RWPE1 (cell line): ENCODE data around the gene PLPP3.

Experiments
- CTCF ChIA-PET: fragments of 350-600 bp; sonication (Branson Sonifier 250); formaldehyde crosslinking; extraction: SDS; loops from one replicate; lab custom pipeline; 2021; lab: Yijun Ruan, JAX
- POLR2A ChIA-PET: fragments of 400-600 bp; formaldehyde crosslinking; extraction: SDS; loops from one replicate; lab custom pipeline; 2020; ENCODE audit warnings: antibody characterized with exemption; ENCODE audit not compliant: low non-redundant PET; lab: Yijun Ruan, JAX
- DNase-seq: peaks from one replicate; pipeline ENCODE4 v3.0.0; 2012; ENCODE audit warnings: low spot score
- H3K27ac ChIP-seq: fragments of 450-650 bp; 2 replicates; pipeline ENCODE4 v1.5.1; 2017
- TF ChIP-seq, protein P1 (sequence below): fragments of 450-650 bp; conservative IDR thresholded peaks from 2 replicates; pipeline ENCODE4 v1.5.1; 2017; ENCODE audit warnings: low read depth, mild to moderate bottlenecking

PLPP3 gene

DNA sequence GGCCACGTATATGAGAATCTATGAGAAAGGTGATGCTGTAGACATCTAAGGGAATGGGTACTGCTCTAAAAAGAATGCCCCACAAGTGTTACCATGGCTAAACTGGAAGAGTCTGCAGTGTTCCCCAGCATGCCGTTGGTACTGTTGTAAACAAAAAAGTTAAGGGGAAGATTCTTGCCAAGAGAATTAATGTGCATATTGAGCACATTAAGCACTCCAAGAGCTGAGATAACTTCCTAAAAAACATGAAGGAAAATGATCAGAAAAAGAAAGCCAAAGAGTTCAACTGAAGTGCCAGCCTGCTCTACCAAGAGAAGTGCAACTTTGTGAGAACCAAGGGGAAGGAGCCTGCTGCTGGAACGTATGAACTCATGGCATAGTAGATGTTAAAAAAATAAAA is 40.8 kb downstream of the PLPP3 start:
- ChIA-PET CTCF (interaction anchor here (0.8 kb wide), 1 partner anchor 686 kb away, joined by 3 read pairs; no protein-coding TSS in a partner anchor), POLR2A (no interaction called here)
- TF ChIP-seq, protein P1, sequence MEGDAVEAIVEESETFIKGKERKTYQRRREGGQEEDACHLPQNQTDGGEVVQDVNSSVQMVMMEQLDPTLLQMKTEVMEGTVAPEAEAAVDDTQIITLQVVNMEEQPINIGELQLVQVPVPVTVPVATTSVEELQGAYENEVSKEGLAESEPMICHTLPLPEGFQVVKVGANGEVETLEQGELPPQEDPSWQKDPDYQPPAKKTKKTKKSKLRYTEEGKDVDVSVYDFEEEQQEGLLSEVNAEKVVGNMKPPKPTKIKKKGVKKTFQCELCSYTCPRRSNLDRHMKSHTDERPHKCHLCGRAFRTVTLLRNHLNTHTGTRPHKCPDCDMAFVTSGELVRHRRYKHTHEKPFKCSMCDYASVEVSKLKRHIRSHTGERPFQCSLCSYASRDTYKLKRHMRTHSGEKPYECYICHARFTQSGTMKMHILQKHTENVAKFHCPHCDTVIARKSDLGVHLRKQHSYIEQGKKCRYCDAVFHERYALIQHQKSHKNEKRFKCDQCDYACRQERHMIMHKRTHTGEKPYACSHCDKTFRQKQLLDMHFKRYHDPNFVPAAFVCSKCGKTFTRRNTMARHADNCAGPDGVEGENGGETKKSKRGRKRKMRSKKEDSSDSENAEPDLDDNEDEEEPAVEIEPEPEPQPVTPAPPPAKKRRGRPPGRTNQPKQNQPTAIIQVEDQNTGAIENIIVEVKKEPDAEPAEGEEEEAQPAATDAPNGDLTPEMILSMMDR, result no peak
- H3K27ac ChIP-seq, result no peak overlapping the region
- no peak for DNase-seq

DNA sequence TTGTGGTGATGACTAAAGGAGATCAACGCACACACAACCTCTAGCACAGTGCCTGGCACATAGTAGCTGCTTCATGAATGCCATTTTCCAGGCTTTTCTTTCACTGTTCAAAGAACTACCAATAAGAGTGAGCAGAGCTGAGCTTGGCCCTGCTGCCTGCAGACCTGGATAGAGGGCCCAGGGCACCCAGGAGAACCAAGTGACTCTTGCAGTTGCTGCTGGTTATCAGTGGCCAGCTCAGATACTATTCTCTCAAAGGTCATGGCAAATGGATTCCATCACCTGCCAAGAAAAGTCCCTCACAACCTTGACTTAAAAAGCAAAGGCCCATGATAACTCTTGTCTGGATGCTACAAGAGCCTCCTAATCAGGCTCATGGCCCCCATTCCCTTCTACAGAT is 41.7 kb downstream of the PLPP3 start:
- no peak for DNase-seq
- H3K27ac ChIP-seq, result no peak overlapping the region
- TF ChIP-seq, protein P1, result no peak
- ChIA-PET CTCF (interaction anchor here (0.6 kb wide), 1 partner anchor 89 kb away, joined by 3 read pairs; no protein-coding TSS in a partner anchor), POLR2A (no interaction called here)

DNA sequence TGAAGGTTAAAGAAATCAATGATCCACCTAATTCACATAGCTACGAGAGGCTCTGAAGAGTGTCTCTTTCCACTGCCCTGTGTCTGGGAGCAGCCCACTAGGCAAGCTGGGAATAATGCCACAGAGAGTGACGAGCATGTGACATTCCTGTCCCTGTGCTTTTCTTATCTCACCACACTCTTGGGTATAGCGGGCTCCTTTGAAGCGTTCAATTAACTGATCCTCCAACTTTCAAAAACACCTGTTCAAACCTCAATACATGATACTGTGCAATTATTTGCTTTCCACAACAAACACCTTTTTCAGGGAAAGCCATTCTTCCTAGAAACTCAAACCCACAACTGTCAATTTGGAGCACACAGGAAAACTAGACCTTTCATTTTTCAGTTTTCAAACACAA is 43.4 kb downstream of the PLPP3 start:
- POLR2A ChIA-PET, result no interaction called here
- no peak for DNase-seq
- no peak overlapping the region for H3K27ac ChIP-seq

DNA sequence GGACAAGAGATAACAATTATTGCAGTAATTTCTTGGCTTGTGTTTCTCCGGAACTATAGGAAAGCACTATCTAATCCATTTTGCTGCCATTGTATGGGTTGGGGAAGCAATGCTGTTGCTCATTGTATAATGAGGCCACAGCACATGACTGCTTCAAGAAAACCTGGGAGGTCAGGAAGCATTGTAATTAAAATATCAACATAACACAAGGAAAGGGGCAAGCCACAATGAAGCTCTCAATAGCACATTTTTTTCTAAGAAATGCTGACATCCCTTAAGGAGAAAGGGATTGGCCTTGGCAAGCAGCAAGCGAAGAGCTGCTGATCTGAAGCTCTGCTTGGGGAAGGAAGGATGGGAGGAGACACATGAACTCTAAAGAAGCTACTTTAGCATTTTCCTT is 44.0 kb downstream of the PLPP3 start:
- ChIA-PET CTCF (interaction anchor here (1.0 kb wide), 1 partner anchor 44 kb away, joined by 3 read pairs; no protein-coding TSS in a partner anchor), POLR2A (no interaction called here)
- no peak for DNase-seq
- H3K27ac ChIP-seq, result no peak overlapping the region
- TF ChIP-seq, protein P1, result no peak

More for the DNA sequence above, 43.4 kb downstream of the PLPP3 start:
- CTCF ChIA-PET, result interaction anchor here (1.0 kb wide), 1 partner anchor 43 kb away, joined by 3 read pairs; no protein-coding TSS in a partner anchor
- TF ChIP-seq, protein P1, result no peak

DNA sequence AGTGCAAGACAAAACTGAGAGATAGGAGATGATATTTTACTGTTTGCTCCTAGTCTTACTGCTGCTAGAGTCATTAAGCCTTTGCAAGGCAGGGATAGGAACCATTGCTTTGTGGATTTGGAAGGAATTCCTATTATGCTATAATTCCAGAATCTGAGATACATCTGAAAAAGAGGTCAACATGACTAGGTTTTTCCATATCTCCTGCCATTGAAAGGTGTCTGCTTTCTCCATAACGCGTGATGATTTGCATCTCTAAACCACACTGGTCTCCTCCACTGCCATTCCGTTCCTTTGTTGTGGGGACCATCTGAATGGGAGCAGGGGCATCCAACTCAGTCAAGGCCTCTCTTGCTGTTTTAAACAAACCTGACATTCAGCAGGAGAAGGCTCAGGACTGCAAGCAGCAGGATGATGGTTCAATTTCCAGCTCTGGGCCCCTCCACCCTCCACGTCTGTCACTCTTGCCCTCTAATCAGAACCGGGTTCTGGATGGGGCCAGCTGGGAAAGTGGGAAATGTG is 45.2 kb downstream of the PLPP3 start:
- POLR2A ChIA-PET, result no interaction called here
- CTCF ChIA-PET, result no interaction called here
- H3K27ac ChIP-seq, result no peak overlapping the region
- no peak for DNase-seq
- TF ChIP-seq, protein P1, result no peak

DNA sequence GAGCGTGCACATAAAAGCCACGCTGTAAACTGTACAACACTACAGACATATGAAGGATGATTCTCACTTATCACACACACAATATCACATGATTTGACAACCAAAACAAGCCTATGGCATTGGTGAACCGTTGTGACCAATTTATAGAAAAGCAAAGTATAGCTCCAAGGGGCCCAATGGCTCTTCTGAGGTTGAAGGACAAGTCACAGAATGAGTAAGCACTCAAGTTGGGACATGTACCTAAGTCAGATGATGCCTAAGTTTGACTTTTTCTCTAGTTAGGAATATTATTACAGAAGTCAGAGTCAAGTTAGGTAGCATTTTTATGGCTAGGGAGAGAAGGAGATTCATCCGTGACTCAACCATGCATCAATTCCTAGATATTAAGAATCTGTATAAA is 45.7 kb downstream of the PLPP3 start:
- no peak overlapping the region for H3K27ac ChIP-seq
- POLR2A ChIA-PET, result no interaction called here
- TF ChIP-seq, protein P1, result no peak
- DNase-seq, result peak; percentile 70
- CTCF ChIA-PET, result no interaction called here
